GM23248 (cell line): ENCODE data around the gene GNAT3. TPM values are rescaled to one million over a fixed set of nuclear protein-coding genes. Genes with fewer than 3 reads are reported as not detected.

Experiments used
- DNase-seq: peaks from one replicate; pipeline ENCODE4 v3.0.0-alpha.2; 2015
- H2AFZ ChIP-seq: fragments of 200-600 bp; sonication (generic); 2 replicates; pipeline ENCODE4 v1.6.1; 2016; ENCODE audit warnings: antibody characterized with exemption
- H3F3A ChIP-seq: fragments of 200-600 bp; sonication (generic); 2 replicates; pipeline ENCODE4 v1.6.1; 2016; ENCODE audit warnings: mild to moderate bottlenecking, antibody characterized with exemption, mixed run types; ENCODE audit not compliant: insufficient read depth
- H3K27ac ChIP-seq: fragments of 200-600 bp; sonication (generic); 2 replicates; pipeline ENCODE4 v1.5.1; 2016; ENCODE audit warnings: mild to moderate bottlenecking
- H3K27me3 ChIP-seq: fragments of 200-600 bp; sonication (generic); replicated peaks from 2 replicates; pipeline ENCODE4 v1.6.1; 2016; ENCODE audit warnings: mild to moderate bottlenecking; ENCODE audit not compliant: insufficient read depth
- H3K36me3 ChIP-seq: fragments of 200-600 bp; sonication (generic); 2 replicates; pipeline ENCODE4 v1.6.1; 2016; ENCODE audit warnings: low read depth, mild to moderate bottlenecking
- H3K4me1 ChIP-seq: fragments of 200-600 bp; sonication (generic); 2 replicates; pipeline ENCODE4 v1.6.1; 2016; ENCODE audit warnings: mild to moderate bottlenecking; ENCODE audit not compliant: insufficient read depth
- H3K4me2 ChIP-seq: fragments of 200-600 bp; sonication (generic); one replicate; pipeline ENCODE4 v1.6.1; 2016; ENCODE audit warnings: mild to moderate bottlenecking; ENCODE audit not compliant: unreplicated experiment
- H3K4me3 ChIP-seq: fragments of 200-600 bp; sonication (generic); 2 replicates; pipeline ENCODE4 v1.5.1; 2016; ENCODE audit warnings: mild to moderate bottlenecking
- H3K79me2 ChIP-seq: fragments of 200-600 bp; sonication (generic); 2 replicates; pipeline ENCODE4 v1.6.1; 2016; ENCODE audit warnings: mild to moderate bottlenecking; ENCODE audit not compliant: insufficient read depth
- H3K9ac ChIP-seq: fragments of 200-600 bp; sonication (generic); 2 replicates; pipeline ENCODE4 v1.6.1; 2016; ENCODE audit warnings: mild to moderate bottlenecking
- H3K9me2 ChIP-seq: fragments of 200-600 bp; sonication (generic); 2 replicates; pipeline ENCODE4 v1.6.1; 2016; ENCODE audit warnings: mixed run types, mild to moderate bottlenecking, moderate library complexity; ENCODE audit not compliant: insufficient read depth
- H3K9me3 ChIP-seq: fragments of 200-600 bp; sonication (generic); one replicate; pipeline ENCODE4 v1.6.1; 2017; ENCODE audit warnings: low read depth
- H4K20me1 ChIP-seq: fragments of 200-600 bp; sonication (generic); 2 replicates; pipeline ENCODE4 v1.6.0; 2016; ENCODE audit not compliant: insufficient read depth
- EZH2 ChIP-seq: fragments of 200-600 bp; sonication (generic); IDR thresholded peaks from 2 replicates; pipeline ENCODE4 v1.6.1; 2018; ENCODE audit warnings: antibody characterized with exemption, mild to moderate bottlenecking; ENCODE audit not compliant: insufficient read depth, poor library complexity, severe bottlenecking
- EZH2phosphoT487 ChIP-seq: fragments of 200-600 bp; sonication (generic); IDR thresholded peaks from 2 replicates; pipeline ENCODE4 v1.6.1; 2018; ENCODE audit warnings: antibody characterized with exemption, moderate library complexity, mild to moderate bottlenecking, low read depth; ENCODE audit not compliant: insufficient read depth
- WGBS, 2 experiments: methylation state at CpG; one replicate each; pipeline ENCODE4 v1.1.6; 2015 to 2017; ENCODE audit warnings: low lambda C conversion rate in 2 of 2, low coverage in 1 of 2; ENCODE audit errors: missing lambda C conversion rate in 2 of 2; 5-methylcytosine and 5-hydroxymethylcytosine counted together
- in situ Hi-C: fragments of 300-500 bp; cut with MboI; formaldehyde crosslinking; loops from 2 replicates; pipeline ENCODE4 v1.15.0; 2020
- polyA plus RNA-seq: library from polyadenylated mRNA; unstranded; fragments of >200 nt; fragmentation: Nextera tagmentation; extraction: Ambion mirVana; gene quantifications from 2 replicates; pipeline ENCODE4 v1.2.1, GENCODE V29; 2016
- total RNA-seq: library from RNA; depleted of rRNA; stranded (reverse); fragments of >200 nt; shearing (Covaris generic); gene quantifications from 2 replicates; pipeline ENCODE4 v1.2.3, GENCODE V29; 2014

GNAT3 gene
- total and polyA plus RNA-seq, 2 experiments from 2014 or later = not detected

GRCh38 chr7:80548840-80549530 lies 37.1 kb upstream of the GNAT3 start:
- Histone ChIP-seq H3K36me3 (no peaks in the 10 kb centered on the region), H3K4me2 (peak overlapping the region; percentile 33), H3K79me2 (no peaks in the 10 kb centered on the region), H3K9me2 (no peaks in the 10 kb centered on the region; the same call in 1 of the 2 replicates), H4K20me1 (no peaks in the 10 kb centered on the region), H3F3A (peaks cover 14% of the 10 kb centered on the region; the same call in 1 of the 2 replicates), H3K27ac (no peak overlapping the region), H3K4me1 (peaks cover 26% of the 10 kb centered on the region), H2AFZ (0 out of 2 replicates have a peak overlapping the region, but pooled peaks have one; percentile 6), H3K27me3 (no peaks in the 10 kb centered on the region), H3K4me3 (no peak overlapping the region), H3K9me3 (no peaks in the 10 kb centered on the region), H3K9ac (no peak overlapping the region)
- TF ChIP-seq EZH2phosphoT487 (no peak), EZH2 (no peak)
- DNase-seq = peak; percentile 36
- in situ Hi-C loops = no loop called here

GRCh38 chr7:80542398-80542797 lies 30.5 kb upstream of the GNAT3 start:
- Histone ChIP-seq H2AFZ (0 out of 2 replicates have a peak overlapping the region, but pooled peaks have one; percentile 41), H3K9me3 (no peaks in the 10 kb centered on the region), H4K20me1 (no peaks in the 10 kb centered on the region), H3K9ac (peak overlapping the region; percentile 5; the same call in 1 of the 2 replicates), H3K36me3 (no peaks in the 10 kb centered on the region), H3F3A (peaks cover 12% of the 10 kb centered on the region), H3K27me3 (no peaks in the 10 kb centered on the region), H3K4me1 (peaks cover 14% of the 10 kb centered on the region), H3K4me2 (peak overlapping the region; percentile 72), H3K9me2 (no peaks in the 10 kb centered on the region), H3K4me3 (0 out of 2 replicates have a peak overlapping the region, but pooled peaks have one; percentile 15), H3K79me2 (no peaks in the 10 kb centered on the region), H3K27ac (peak overlapping the region; percentile 53)
- TF ChIP-seq EZH2phosphoT487 = peak; percentile 84; the same call in 1 of the 2 replicates
- no peak for TF ChIP-seq EZH2
- WGBS, 2 experiments = 2 to 4% methylated on average over 1 of the region's 1 CpG
- in situ Hi-C loops = no loop called here
- DNase-seq = peak; percentile 93

DNA sequence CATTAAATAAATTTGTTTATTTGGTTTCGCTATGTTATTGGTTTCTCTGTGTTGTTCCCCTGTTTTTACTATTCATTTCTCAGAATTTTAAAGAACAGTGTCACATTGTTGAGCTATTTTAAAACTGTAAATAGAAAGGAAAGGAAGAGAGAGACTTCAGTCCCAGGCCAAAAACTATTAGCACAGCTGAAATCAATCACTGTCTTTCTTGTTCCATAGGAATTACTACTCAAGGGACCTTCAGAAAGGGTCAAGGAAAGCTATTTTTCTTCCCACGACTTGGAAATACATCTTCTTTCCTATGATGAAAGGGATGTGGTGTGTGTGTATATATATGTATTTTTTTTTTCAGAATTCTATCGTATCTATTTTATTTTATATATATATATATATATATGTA lies 29.0 kb upstream of the GNAT3 start:
- no peak for DNase-seq
- no peaks in the 10 kb centered on the region for H3K79me2 ChIP-seq
- H3K36me3 ChIP-seq = no peaks in the 10 kb centered on the region
- 79 to 85% methylated on average over 3 of the region's 3 CpGs for WGBS, 2 experiments
- no peak overlapping the region for H3K9ac ChIP-seq
- in situ Hi-C loops = no loop called here
- no peak overlapping the region for H3K27ac ChIP-seq
- TF ChIP-seq EZH2 (no peak), EZH2phosphoT487 (no peak)
- peaks cover 12% of the 10 kb centered on the region for H3F3A ChIP-seq
- H2AFZ ChIP-seq = no peak overlapping the region
- H4K20me1 ChIP-seq = no peaks in the 10 kb centered on the region
- no peaks in the 10 kb centered on the region for H3K9me3 ChIP-seq
- H3K4me1 ChIP-seq = peaks cover 14% of the 10 kb centered on the region
- H3K27me3 ChIP-seq = no peaks in the 10 kb centered on the region
- H3K9me2 ChIP-seq = no peaks in the 10 kb centered on the region
- no peak overlapping the region for H3K4me3 ChIP-seq
- H3K4me2 ChIP-seq = no peak overlapping the region

DNA sequence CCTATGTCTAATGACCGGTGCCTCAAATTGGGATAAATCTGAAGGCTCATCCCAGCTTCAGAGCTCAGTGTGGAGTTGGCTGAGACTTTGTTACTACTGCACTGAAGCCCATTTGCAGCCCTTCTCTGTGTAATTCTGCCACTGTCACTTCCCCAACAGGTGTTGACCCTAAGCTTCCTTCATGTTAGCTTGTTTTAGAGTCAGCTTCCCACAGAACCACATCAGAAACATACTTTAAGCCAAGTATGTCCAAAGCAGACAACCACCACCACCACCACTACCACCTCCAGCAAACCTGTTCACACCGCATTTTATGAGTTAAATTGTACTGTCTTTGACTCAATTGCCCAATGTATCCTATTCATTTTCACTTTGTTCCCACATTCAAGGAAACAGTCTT lies 25.2 kb upstream of the GNAT3 start:
- no peaks in the 10 kb centered on the region for H4K20me1 ChIP-seq
- H3K9me3 ChIP-seq = no peaks in the 10 kb centered on the region
- H3K27ac ChIP-seq = no peak overlapping the region
- H3K9ac ChIP-seq = no peak overlapping the region
- no peak overlapping the region for H3K4me3 ChIP-seq
- TF ChIP-seq EZH2 (no peak), EZH2phosphoT487 (no peak)
- no peaks in the 10 kb centered on the region for H3K36me3 ChIP-seq
- no peaks in the 10 kb centered on the region for H3K27me3 ChIP-seq
- no peak overlapping the region for H3K4me2 ChIP-seq
- in situ Hi-C loops = no loop called here
- no peak overlapping the region for H2AFZ ChIP-seq
- H3F3A ChIP-seq = peaks cover 4% of the 10 kb centered on the region
- DNase-seq = no peak
- 95 to 96% methylated on average over 2 of the region's 2 CpGs for WGBS, 2 experiments
- no peaks in the 10 kb centered on the region for H3K9me2 ChIP-seq
- H3K79me2 ChIP-seq = no peaks in the 10 kb centered on the region
- H3K4me1 ChIP-seq = peaks cover 13% of the 10 kb centered on the region

DNA sequence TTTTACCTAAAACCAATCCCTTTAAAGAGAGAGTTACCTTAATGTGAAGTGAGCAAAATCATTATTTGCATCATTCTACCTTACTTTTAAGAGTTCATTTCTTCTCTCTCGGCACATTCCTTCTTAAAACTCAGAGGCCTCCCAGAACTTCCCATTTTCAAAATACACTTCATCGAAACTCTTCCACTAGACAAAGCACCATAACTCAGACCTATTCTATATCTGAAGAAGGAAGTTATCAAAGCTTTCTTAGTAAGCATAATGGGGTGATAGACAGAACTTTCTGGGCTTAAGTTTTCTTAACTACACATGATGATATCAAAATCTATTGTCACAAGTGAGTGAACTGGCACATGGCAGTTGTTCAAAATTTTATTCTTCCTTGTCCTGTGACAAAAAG lies 24.6 kb upstream of the GNAT3 start:
- no peak overlapping the region for H3K4me2 ChIP-seq
- WGBS, 2 experiments = 94 to 95% methylated on average over 2 of the region's 2 CpGs

More for the DNA sequence above, 24.6 kb upstream of the GNAT3 start:
- Histone ChIP-seq H3K9ac (no peak overlapping the region), H3F3A (no peaks in the 10 kb centered on the region), H4K20me1 (no peaks in the 10 kb centered on the region), H3K9me2 (no peaks in the 10 kb centered on the region), H3K36me3 (no peaks in the 10 kb centered on the region), H3K9me3 (no peaks in the 10 kb centered on the region), H3K27me3 (no peaks in the 10 kb centered on the region), H3K4me1 (peaks cover 8% of the 10 kb centered on the region; the same call in 1 of the 2 replicates), H3K4me3 (no peak overlapping the region), H2AFZ (no peak overlapping the region), H3K79me2 (no peaks in the 10 kb centered on the region), H3K27ac (no peak overlapping the region)
- in situ Hi-C loops = no loop called here
- no peak for TF ChIP-seq EZH2
- TF ChIP-seq EZH2phosphoT487 = no peak
- DNase-seq = no peak
